IMR-90 (cell line): ENCODE measurements around the gene SBF1.

Source experiments
- BHLHE40 ChIP-seq: fragments of 150-350 bp; IDR thresholded peaks from 2 replicates; pipeline ENCODE4 v1.6.1; 2016; ENCODE audit warnings: mild to moderate bottlenecking, low read depth, low read length
- CEBPB ChIP-seq: IDR thresholded peaks from 2 replicates; pipeline ENCODE4 v1.6.1; 2012; ENCODE audit warnings: low read depth, low read length, improper control_type of control experiment
- CTCF ChIP-seq: conservative IDR thresholded peaks from 2 replicates; pipeline ENCODE4 v1.5.1; 2012; ENCODE audit warnings: mild to moderate bottlenecking, low read depth, low read length, improper control_type of control experiment
- MAFK ChIP-seq: IDR thresholded peaks from 2 replicates; pipeline ENCODE4 v1.6.1; 2012; ENCODE audit warnings: low read depth, low read length, improper control_type of control experiment
- MAZ ChIP-seq: IDR thresholded peaks from 2 replicates; pipeline ENCODE4 v1.6.1; 2012; ENCODE audit warnings: low read depth, mild to moderate bottlenecking, low read length, improper control_type of control experiment, moderate library complexity, borderline replicate concordance
- NFE2L2 ChIP-seq: fragments of 150-350 bp; IDR thresholded peaks from 2 replicates; pipeline ENCODE4 v1.6.1; 2016; ENCODE audit warnings: low read depth, mild to moderate bottlenecking, low read length
- POLR2A ChIP-seq: IDR thresholded peaks from 2 replicates; pipeline ENCODE4 v1.6.1; 2012; ENCODE audit warnings: mild to moderate bottlenecking, low read depth, low read length
- RCOR1 ChIP-seq: IDR thresholded peaks from 2 replicates; pipeline ENCODE4 v1.6.1; 2012; ENCODE audit warnings: mild to moderate bottlenecking, low read length, improper control_type of control experiment; ENCODE audit not compliant: insufficient replicate concordance
- SMC3 ChIP-seq: fragments of 150-350 bp; IDR thresholded peaks from 2 replicates; pipeline ENCODE4 v1.6.1; 2016; ENCODE audit warnings: low read depth, mild to moderate bottlenecking, antibody characterized with exemption, low read length, moderate library complexity
- TF ChIP-seq, protein P1 (sequence below): fragments of 150-350 bp; IDR thresholded peaks from 2 replicates; pipeline ENCODE4 v1.6.1; 2017; ENCODE audit warnings: mild to moderate bottlenecking, antibody characterized with exemption, low read length, low read depth

GRCh38 chr22:50444663-50445062 lies 30.2 kb downstream of the SBF1 start:
- no peak for TF ChIP-seq BHLHE40
- no peak for TF ChIP-seq CTCF
- TF ChIP-seq MAZ = no peak
- TF ChIP-seq POLR2A = no peak
- TF ChIP-seq NFE2L2 = no peak
- no peak for TF ChIP-seq RCOR1
- TF ChIP-seq, protein P1, sequence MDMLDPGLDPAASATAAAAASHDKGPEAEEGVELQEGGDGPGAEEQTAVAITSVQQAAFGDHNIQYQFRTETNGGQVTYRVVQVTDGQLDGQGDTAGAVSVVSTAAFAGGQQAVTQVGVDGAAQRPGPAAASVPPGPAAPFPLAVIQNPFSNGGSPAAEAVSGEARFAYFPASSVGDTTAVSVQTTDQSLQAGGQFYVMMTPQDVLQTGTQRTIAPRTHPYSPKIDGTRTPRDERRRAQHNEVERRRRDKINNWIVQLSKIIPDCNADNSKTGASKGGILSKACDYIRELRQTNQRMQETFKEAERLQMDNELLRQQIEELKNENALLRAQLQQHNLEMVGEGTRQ = no peak
- no peak for TF ChIP-seq CEBPB
- no peak for TF ChIP-seq SMC3
- TF ChIP-seq MAFK = no peak
